GM20000 (cell line): ENCODE results near the gene MRGPRD.

Experiments
- DNase-seq: peaks from one replicate; pipeline ENCODE4 v3.0.0; 2012; ENCODE audit warnings: low spot score
- CTCF ChIP-seq: IDR thresholded peaks from 2 replicates; pipeline ENCODE4 v1.5.1; 2012; ENCODE audit warnings: mild to moderate bottlenecking, control low read depth; ENCODE audit errors: extremely low read depth, missing control alignments

Gene MRGPRD

GRCh38 chr11:69014898-69015549 is 34.2 kb upstream of the MRGPRD start:
- no peak for TF ChIP-seq CTCF

GRCh38 chr11:69014084-69014851 is 33.5 kb upstream of the MRGPRD start:
- TF ChIP-seq CTCF: no peak
- DNase-seq: no peak

More at GRCh38 chr11:69014898-69015549, 34.2 kb upstream of the MRGPRD start:
- DNase-seq: no peak

GRCh38 chr11:69013009-69013951 is 32.5 kb upstream of the MRGPRD start, which contains the start of gene MRGPRF:
Gene MRGPRF (minus strand): TSS chr11:69013246. CDS start chr11:69009901, 3,345 bp downstream.
- no peak for TF ChIP-seq CTCF
- peak; percentile 33 for DNase-seq

GRCh38 chr11:69012092-69013008 is 31.6 kb upstream of the MRGPRD start:
- no peak for TF ChIP-seq CTCF
- DNase-seq: peak; percentile 36

- DNase-seq: no peak
- TF ChIP-seq CTCF: no peak
Observed at GRCh38 chr11:69011624-69012091, 30.9 kb upstream of the MRGPRD start.

GRCh38 chr11:69010964-69011623 is 30.3 kb upstream of the MRGPRD start:
- peak; percentile 56 for DNase-seq

More at GRCh38 chr11:69010964-69011623, 30.3 kb upstream of the MRGPRD start:
- TF ChIP-seq CTCF: no peak
